GM18498 (cell line): Measurements from ENCODE around the gene LYAR.
A peak's percentile ranks its signal among the peaks of the same experiment; 100 is the strongest.

ENCODE experiments used
- ATAC-seq: cut with Tn5 transposase; IDR thresholded peaks from one replicate; pipeline ENCODE4 v1.9.1; 2021; ENCODE audit warnings: mild to moderate bottlenecking, moderate library complexity; ENCODE audit not compliant: unreplicated experiment

The LYAR gene

GRCh38 chr4:4289941-4290850 lies at the start of gene LYAR, which contains the start of gene ZBTB49:
Gene LYAR, minus strand, starts transcription at chr4:4290154. Its CDS starts 6,412 bp downstream, at chr4:4283742.
Gene ZBTB49, plus strand, starts transcription at chr4:4290251. Its CDS starts 9,695 bp downstream, at chr4:4299946.
- ATAC-seq: peak; percentile 90

GRCh38 chr4:4339504-4340085 lies 49.6 kb upstream of the LYAR start:
- ATAC-seq: no peak

DNA sequence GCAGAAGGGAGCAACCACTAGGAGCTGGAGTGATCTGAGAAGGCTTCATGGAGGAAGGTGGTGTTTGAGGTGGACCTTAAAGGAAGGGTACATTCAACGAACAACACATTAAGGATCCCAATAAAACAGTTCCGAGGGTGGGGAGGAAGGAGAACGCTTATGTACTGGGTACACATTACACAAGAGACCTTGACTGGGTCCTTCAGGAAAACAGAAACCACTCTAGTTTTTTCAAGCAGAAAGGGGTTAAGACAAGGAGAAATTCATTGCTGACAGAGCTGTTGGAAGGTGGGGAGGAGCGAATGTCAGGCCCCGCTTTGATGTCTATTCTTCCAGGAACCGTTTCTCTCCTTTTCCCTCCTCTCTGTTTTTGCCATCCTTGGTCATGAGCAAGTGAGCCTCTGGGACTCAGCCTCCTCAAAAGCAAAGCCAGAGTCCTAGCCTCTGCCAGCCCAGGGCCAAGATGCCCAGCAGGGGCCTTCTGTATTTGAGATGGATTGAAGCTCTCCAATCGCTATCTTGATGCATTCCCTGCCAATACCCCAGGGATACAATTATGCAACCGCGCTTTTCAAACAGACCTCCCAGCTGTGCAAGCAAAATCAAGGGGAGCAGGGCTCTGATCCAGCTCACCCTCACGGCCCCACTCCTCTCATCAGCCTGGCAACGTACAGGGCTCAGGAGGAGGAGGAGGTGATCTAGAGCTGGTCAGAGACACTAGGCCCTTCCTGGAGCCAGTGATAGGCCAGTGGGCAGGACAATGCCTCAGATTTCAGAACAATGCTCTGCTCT lies 48.5 kb upstream of the LYAR start:
- no peak for ATAC-seq

GRCh38 chr4:4334798-4335520 lies 45.0 kb upstream of the LYAR start:
- ATAC-seq: peak; percentile 64

DNA sequence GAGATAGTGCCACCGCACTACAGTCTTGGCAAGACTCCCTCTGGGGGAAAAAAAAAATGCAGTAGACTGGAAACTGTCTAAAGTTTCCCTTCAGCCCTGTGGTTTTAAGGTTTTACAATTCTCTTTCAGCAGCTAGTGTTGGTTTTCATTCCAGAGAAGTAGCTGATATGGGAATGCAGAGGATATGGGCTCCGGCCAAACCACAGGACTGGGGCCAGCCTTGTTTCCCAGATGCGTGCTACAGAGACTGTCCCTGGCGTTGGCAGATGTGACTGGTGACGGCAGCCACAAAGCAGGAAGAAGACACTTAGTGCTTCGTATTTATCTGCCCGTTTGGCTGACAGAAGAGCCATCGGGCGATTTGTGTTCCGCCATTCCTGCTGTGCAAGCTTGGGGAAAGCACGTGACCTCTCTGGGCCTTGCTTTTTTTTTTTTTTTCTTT lies 43.3 kb upstream of the LYAR start:
- no peak for ATAC-seq

DNA sequence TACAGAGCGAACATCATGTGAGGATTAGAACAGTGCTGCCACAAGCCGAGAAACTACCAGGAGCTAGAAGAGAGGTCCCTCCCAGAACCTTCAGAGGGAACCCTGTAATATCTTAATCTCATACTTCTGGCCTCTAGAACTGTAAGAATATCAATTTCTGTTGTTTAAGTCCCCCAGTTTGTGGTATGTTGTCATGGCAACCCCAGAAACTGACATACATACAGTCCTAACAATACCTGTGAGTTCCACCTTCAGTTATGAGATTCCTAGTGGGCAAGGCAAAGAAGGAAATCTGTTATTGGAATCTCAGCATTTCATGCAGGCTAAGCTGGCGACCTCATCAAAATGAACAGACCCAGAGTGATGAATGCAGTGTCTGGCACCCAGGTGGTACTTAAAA lies 42.6 kb upstream of the LYAR start:
- ATAC-seq: no peak

- no peak for ATAC-seq
Observed at GRCh38 chr4:4330794-4331193, 40.8 kb upstream of the LYAR start.

DNA sequence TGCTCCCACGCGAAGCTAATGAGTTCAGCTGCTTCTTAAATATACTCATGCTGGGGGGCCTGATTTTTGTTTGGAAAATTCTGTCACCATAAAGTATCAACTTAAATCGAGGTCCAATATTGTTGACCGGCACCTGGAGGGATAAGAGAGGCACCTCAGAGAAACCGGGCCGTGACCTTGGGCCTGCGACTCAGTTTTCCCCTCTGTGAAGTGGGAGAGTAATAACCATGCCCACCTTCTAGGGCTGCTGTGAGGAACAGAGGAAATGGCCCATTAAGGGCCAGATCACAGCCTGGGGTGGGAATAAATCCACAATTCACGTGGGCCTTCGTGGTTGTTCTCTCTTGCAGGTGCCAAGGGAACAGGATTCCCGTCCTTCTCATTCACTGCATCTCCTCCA lies 39.5 kb upstream of the LYAR start:
- ATAC-seq: no peak

DNA sequence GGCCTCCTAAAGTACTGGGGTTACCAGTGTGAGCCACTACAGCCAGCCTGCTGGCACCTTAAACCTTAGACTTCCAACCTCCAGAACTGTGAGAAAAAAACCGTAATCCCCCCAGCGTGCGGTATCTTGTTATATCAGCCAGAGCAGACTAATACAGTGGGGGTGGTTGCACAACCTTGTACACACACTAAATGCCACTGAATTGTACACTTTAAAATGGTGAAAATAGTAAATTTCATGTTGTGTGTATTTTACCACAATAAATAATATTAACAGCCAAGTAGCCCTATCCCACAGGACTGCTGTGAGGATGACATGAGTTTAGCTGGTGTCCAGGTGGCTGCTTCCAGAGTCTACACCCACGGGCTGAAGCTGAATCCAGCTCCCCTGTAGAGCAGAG lies 38.9 kb upstream of the LYAR start:
- ATAC-seq: no peak

- no peak for ATAC-seq
Observed at GRCh38 chr4:4328206-4328605, 38.3 kb upstream of the LYAR start.

- ATAC-seq: no peak
Observed at GRCh38 chr4:4327652-4328121, 37.7 kb upstream of the LYAR start.

DNA sequence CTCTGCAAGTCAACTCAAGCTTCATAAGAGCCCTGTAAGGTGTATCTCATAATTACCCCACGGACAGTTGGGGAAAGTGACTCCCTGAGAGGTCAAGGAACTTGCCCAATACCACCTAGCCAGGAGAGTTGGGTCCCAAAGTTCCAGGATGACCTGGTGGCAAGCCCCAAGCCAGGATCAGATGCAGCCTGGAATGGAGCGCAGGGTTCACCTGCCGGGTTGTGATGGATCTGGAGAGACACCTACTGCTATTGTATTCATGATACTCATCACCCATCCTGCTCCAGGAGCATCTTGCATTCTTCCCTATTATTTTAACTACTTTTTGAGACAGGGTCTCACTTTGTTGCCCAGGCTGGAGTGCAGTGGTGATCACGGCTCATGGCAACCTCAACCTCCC lies 36.2 kb upstream of the LYAR start:
- no peak for ATAC-seq

DNA sequence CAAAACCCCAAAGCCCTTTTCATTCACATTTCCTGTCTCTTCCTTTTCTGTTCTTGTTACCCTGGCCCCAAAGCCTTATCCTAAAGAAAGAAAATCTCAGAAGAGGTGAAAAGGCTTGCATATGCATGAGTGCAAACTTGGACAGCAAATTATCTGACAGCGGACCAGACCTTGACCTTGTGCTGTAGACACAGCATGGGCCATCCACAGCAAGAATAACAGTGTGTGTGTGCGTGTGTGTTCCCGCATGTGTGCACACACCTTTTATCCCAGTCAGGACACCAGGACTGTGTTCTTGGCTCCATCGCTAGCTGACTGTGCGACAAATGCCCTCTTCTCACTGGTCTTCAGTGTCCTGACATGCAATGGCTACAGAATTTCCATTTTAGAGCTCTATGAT lies 35.4 kb upstream of the LYAR start:
- ATAC-seq: no peak

- ATAC-seq: no peak
Observed at GRCh38 chr4:4323705-4324534, 34.0 kb upstream of the LYAR start.

DNA sequence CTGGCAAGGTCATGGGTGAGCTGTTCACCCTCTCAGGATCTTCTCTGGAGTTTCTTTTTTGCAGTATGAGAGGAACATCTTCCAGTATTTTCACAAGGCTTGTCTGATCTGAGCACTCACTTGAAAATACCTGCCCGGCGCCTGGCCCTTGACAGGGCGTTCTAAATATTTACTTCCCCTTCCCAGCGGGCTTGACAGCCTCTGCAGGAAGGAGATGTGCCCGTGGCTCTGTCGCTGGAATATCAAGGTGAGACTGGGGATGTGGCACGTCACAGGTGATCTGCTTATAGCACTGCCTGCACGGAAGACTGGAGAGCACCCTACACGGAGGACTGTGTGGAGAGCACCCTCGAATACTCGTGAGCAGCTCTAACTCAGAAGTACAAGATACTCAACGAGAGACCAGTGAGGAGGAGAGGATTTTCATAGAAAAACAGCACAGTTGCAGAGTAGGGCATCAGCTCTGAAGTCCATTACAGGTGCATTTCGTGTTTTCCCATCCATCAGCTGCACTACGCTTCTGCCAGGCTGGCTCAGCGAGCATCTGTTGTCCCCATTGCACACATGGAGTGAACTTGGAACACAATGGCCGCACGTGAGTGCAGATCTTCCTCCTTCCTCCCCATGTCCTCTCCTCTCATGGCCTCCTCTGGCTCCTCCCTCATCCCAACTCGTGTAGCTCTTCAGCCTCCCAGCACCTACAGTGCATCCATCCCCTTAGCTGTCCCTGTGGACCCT lies 32.2 kb upstream of the LYAR start:
- ATAC-seq: no peak

- no peak for ATAC-seq
Observed at GRCh38 chr4:4320951-4321714, 31.2 kb upstream of the LYAR start.

DNA sequence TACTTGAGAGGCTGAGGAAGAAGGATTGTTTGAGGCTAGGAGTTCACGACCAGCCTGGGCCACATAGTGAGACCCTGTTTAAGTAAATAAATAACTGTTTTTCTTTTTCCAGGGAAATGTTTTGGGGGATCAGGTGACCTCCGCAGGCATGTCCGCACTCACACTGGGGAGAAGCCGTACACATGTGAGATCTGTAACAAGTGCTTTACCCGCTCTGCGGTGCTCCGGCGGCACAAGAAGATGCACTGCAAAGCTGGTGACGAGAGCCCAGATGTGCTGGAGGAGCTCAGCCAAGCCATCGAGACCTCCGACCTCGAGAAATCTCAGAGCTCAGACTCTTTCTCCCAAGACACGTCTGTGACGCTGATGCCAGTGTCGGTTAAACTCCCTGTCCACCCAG lies 30.6 kb upstream of the LYAR start:
- ATAC-seq: no peak

DNA sequence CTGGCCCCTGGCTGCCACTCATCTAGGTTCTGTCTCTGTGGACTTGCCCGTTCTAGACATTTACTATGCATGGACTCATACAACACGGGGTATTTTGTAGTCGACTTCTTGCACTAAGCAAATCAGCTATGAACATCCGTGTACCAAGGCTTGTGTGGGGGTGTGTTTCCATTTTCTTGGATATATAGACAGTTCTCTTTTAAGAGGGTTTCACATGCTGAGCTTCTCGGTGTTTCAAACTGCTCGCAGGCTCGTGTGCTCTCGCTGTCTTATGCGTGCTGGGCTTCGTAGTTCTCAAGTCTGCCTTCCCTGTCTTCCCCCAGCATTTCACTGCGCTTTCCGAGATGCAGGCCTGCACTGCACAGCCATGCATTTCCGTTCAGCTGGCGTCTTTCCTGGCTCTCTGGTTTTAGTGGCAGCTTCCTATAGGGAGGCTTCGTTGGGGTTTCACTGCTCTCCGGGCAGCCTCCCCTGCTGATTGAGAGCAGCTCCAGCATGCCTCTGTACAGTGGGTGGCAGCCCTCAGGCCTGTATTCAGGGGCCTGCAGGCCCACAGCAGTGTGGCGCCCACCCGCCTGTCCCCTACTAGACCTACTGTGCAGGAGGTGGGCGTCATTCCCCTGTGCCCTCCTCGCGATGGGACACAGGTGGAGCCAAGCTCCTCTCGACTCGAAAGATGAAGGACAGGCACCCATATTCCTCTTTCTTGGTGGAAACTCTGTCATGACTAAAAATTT lies 27.7 kb upstream of the LYAR start:
- no peak for ATAC-seq
